NCI-H1092 treated with DMSO at 0.1 percent for 48 hours (cell line): Measurements from ENCODE around the gene UBR3.
"Not testable (repeated sequence)": the region's sequence is repeated elsewhere in the genome, so short reads cannot be mapped to it uniquely, and the experiment has no call there.

Source experiments
- DNase-seq: peaks from one replicate; lab custom pipeline; 2025; lab: John Stamatoyannopoulos, UW

Gene UBR3

GRCh38 chr2:169824373-169825333, 2.6 kb upstream of the UBR3 start, which contains the start of gene METTL5:
Gene METTL5, minus strand, starts transcription at chr2:169824905. Its CDS starts 308 bp downstream, at chr2:169824597.
- peak; percentile 68 for DNase-seq

- DNase-seq: peak; percentile 17
Measured at GRCh38 chr2:169828141-169828811, 1.0 kb downstream of the UBR3 start.

GRCh38 chr2:169834401-169834800, 7.1 kb downstream of the UBR3 start:
- no peak for DNase-seq

DNA sequence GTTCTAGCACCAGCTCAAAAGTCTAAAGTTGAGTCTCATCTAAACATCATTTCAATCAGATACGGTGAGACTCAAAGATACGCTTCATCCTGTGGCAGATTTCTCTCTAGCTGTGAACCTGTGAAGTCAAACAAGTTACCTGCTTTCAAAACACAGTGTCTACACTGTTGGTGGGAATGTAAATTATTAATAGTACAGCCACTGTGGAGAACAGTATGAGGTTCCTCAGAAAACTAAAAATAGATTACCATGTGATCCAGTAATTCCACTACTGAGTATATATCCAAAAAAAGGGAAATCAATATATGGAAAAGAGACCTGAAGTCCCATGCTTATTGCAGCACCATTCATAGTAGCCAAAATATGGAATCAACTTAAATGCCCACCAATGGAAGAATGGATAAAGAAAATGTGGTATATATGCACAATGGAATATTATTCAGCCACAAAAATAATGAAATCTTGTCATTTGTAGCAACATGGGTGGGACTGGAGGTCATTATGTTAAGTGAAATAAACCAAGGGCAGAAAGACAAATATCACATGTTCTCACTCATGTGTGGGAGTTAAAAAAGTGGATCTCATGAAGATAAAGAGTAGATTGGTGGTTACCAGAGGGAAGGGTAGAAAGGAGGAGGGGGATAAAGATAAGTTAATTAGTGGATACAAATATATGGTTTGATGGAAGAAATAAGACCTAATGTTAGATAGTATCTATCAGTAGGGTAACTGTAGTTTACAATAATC, 11.7 kb downstream of the UBR3 start:
- DNase-seq: no peak

- DNase-seq: no peak
Measured at GRCh38 chr2:169839954-169840746, 12.9 kb downstream of the UBR3 start.

DNA sequence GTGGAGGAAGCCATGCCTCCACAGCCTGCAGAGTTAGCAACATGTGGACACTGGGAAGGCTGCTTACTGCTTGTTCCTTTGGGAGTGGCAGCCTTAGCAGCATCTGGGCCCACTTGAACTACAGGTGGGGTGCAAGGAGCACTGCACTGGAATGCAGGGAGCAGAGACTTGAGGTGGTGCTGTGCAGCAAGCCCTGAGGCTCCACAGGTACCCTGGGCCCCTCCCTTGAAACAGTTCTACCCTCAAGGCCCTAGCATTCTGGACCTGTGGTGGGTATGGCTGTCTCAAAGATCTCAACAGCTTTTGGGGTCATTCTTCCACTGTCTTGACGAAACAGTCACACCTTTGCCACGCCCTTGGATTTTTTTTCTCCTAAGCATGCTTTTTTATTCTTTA, 13.5 kb downstream of the UBR3 start:
- no peak for DNase-seq

DNA sequence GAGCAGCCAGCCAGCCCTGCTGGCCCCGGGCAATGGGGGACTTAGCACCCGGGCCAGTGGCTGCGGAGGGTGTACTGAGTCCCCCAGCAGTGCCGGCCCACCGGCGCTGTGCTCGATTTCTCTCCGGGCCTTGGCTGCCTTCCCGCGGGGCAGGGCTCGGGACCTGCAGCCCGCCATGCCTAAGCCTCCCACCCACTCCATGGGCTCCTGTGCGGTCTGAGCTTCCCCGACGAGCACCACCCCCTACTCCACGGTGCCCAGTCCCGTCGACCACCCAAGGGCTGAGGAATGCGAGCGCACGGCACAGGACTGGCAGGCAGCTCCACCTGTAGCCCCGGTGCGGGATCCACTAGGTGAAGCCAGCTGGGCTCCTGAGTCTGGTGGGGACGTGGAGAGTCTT, 14.4 kb downstream of the UBR3 start:
- not testable (repeated sequence) for DNase-seq

DNA sequence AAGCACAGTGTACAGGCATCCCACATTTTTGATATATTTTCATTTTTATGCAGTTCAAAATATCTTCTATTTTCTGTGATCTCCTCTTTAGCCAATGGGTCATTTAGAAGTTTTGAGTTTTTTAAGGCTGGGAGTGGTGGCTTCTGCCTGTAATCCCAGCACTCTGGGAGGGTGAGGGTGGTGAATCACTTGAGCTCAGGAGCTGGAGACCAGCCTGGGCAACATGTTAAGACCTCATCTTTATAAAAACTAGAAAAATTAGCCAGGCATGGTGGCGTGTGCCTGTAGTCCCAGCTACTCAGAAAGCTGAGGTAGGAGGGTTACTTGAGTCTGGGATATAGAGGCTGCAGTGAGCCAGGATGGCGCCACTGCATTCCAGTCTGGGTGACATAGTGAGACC, 17.8 kb downstream of the UBR3 start:
- DNase-seq: no peak

DNA sequence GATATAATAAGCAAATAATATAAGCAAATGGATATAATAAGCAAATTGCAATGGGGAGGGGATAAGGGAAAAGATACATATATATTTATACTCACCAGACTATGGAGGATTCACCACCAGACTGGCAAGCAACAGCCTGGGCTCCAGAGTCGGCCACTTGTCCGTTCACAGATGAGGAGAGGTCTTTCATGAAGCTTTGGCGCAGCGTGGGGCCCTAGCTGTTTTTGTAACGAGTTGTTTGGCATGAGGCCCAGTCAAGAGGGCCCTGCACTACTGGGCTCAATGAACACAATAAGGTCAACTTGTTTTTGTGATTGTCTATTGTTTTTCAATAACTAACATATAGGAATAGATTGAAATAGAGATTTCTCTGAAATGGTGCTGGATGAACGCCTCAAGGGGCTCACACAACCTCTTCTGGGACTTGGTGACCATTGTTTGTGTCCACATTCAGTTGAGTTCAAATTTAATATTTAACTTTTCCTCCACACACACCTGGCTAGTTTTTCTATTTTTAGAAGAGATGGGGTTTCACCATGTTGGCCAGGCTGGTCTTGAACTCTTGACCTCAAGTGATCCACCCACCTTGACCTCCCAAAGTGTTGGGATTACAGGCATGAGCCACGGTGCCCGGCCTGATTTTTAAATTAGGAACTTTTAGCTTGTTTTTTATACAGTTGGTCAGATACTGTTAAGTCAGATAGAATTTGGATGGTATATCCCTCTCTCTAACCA, 21.9 kb downstream of the UBR3 start:
- DNase-seq: peak; percentile 10

DNA sequence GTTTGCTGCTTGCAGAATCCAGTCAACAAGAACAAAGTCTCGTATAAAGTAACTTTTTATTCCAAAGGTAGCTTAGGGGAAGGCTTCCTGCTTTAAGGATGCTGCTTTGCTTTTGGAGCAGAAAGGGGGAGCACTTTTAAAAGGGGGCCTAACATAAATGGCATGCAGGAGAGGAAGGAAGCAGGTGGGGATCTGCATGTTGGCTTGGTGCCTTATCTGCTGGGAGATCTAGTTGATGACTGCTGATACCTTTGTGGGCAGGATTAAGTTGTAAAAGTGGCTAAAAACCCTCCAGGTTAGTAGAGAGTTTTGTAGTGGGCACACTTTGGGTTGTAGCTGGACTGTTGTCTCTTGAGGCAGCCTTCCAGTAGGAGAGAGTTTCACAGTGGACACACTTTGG, 22.5 kb downstream of the UBR3 start:
- DNase-seq: no peak

DNA sequence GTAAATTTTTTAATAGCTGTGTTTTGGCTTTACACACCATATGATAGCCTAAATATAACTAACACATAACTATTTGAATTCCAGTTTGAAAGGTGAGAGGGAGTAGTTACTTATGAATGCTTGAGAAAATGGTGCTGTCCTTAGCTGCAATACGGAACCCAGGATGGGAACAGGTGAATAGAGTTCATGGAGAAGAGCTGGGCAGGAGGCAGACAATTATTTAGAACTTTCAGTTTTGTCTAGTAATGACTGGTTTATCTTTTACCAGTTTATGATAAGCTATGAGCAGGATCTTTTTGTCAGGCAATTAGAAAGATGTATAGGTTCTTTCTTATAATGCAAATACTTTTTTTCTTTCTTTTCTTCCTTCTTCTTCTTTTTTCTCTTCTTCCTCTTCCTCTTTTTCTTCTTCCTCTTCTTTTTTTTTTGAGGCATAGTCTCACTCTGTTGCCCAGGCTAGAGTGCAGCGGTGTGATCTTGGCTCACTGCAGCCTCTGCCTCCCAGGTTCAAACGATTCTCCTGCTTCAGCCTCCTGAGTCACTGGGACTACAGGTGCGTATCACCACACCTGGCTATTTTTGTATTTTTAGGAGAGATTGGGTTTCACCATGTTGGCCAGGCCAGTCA, 25.9 kb downstream of the UBR3 start:
- no peak for DNase-seq

DNA sequence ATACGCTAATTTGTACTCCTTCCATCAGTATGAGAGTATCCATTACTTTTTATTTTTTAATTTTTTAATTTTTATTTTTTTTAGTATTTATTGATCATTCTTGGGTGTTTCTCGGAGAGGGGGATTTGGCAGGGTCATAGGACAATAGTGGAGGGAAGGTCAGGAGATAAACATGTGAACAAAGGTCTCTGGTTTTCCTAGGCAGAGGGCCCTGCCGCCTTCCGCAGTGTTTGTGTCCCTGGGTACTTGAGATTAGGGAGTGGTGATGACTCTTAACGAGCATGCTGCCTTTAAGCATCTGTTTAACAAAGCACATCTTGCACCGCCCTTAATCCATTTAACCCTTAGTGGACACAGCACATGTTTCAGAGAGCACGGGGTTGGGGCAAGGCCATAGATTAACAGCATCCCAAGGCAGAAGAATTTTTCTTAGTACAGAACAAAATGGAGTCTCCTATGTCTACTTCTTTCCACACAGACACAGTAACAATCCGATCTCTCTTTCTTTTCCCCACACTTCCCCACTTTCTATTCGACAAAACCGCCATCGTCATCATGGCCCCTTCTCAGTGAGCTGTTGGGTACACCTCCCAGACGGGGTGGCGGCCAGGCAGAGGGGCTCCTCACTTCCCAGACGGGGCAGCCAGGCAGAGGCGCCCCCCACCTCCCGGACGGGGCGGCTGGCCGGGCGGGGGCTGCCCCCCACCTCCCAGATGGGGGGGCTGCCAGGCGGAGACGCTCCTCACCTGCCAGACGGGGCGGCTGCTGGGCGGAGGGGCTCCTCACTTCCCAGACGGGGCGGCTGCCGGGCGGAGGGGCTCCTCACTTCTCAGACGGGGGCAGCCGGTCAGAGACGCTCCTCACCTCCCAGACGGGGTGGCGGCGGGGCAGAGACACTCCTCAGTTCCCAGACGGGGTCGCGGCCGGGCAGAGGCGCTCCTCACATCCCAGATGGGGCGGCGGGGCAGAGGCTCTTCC, 28.3 kb downstream of the UBR3 start:
- DNase-seq: not testable (repeated sequence)

- no peak for DNase-seq
Measured at GRCh38 chr2:169859423-169859822, 32.2 kb downstream of the UBR3 start.

DNA sequence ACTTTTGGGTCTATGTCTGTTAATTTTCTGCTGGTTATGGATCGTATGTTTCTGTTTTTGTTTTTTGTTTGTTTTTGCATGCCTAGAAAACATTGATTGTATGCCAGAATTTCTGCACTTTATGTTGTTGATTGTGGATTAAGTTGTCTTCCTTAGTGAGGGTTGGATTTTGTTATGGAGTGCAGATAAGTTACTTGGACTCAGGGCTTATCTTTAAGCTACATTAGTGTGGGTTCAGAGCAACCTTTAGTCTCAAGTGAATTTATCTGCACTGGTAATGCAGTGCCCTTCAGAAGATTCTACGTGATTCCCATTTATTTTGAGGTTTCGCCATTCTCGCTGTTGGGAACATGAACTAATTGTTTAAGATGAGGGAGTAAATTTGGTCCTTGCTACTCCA, 32.9 kb downstream of the UBR3 start:
- no peak for DNase-seq

DNA sequence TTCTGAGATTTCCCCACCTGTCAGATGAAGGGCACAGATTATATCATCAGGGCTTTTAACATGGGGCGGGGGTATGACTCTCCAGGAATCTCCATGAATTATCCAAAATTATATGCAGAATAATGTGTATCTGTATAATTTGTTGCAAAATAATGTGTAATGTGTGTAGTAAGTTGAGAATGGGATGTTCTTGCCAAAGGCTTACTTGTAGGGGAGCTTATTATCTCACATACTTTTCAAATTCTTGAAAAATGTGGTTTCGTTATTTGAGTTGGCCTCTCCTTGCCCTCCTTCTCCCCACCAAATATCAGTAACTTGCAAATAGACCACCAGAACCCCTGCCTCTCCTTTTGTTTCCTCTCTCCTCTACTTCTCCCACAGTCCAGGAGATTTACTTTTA, 35.6 kb downstream of the UBR3 start:
- DNase-seq: no peak

DNA sequence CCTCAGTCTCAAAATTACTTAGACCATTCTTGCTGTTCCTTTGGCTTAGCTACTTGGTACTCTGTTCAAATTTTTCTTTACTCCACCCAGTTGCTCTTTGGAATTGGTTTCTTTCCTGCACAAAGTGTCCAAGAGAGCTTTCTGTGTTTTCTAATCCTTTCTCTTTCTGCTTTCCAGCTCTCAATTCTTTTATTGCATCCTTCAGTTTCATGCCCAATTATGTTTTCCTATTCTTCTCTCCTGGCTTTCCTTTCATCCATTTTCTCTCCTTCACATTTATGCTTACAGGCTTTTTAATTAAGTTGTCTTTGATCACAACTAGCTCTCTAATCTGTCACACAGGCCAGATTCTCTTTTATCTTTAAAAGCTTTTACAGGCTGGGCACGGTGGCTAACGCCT, 38.2 kb downstream of the UBR3 start:
- no peak for DNase-seq

DNA sequence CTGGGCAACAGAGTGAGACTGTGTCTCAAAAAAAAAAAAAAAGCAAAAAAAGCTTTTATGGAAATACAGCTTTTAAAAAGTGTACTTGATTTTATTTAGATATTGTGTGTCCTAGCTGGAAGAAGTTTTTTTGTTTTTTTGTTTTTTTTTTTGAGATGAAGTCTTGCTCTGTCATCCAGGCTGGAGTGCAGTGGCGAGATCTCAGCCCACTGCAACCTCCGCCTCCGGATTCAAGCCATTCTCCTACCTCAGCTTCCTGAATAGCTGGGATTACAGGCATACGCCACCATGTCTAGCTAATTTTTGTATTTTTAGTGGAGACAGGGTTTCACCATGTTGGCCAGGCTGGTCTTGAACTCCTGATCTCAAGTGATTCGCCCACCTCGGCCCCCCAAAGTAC, 39.0 kb downstream of the UBR3 start:
- DNase-seq: not testable (repeated sequence)

GRCh38 chr2:169867579-169867978, 40.3 kb downstream of the UBR3 start:
- no peak for DNase-seq

GRCh38 chr2:169868951-169869350, 41.7 kb downstream of the UBR3 start:
- no peak for DNase-seq
